ENCODE results near the gene CEND1.
"Not testable (repeated sequence)": the region's sequence is repeated elsewhere in the genome, so short reads cannot be mapped to it uniquely, and the experiment has no call there.

CEND1 gene

GRCh38 chr11:763073-763463, 26.8 kb downstream of the CEND1 start:
- DNase-seq: no peak

GRCh38 chr11:762421-763072, 27.3 kb downstream of the CEND1 start:
- DNase-seq: peak; percentile 55

DNA sequence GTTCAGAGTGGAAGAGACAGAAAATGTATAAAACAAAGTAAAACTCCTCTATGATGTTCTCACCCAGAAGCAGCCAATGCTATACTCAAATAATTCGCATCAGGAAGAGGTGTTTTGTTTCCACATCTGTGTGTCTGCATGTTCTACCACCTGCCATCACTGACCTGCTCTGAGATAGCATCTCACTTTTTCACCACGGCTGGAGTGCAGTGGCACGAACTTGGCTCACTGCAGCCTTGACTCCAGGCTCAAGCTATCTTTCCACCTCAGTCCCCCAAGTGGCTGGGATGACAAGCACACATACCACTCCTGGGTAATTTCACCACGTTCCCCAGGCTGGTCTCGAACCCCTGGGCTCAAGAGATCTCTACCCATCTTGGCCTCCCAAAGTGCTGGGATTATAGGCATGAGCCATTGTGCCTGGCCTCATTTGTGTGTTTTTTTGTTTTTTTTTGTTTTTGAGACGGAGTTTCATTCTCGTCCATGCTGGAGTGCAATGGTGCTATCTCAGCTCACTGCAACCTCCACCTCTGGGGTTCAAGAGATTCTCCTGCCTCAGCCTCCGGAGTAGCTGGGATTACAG, 28.3 kb downstream of the CEND1 start:
- DNase-seq: no peak

DNA sequence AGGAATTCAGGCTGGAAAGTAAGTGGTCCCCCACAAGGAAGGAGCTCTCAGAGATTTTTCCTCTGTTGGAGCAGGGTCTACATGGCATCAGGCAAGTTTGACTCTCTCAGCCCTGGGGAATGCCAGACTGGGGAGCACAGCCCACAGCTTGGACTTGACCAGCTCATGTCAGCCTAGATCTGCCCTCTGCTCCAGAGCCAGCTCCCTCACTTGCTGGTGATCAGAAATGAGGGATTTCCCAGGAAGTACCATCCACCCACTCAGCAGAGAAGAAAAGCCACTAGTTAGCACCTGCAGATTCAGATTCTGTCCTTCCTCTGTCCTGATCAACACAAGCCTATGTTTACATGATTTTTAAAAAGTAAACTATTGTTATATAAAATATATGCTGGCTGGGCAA, 29.7 kb downstream of the CEND1 start:
- DNase-seq: no peak

DNA sequence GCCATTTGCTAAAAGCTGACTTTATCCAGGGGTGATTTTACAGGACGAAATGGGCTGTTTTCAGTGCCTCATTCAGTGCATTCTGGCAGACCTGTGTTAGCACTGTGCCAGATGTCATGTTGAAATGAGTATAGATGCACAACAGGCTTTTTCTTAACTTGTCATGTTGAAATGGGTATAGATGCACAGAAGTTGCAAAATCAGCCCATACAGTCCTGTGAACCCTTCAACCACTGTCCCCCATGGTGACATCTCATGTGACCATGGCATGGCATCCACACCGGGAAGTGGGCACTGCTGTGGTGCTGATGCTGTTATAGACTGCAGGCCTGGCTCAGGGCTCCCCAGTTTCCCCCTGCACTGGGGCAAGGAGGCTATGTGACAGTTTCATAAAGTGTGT, 40.2 kb downstream of the CEND1 start:
- no peak for DNase-seq

- DNase-seq: no peak
Observed at GRCh38 chr11:748007-748359, 41.9 kb downstream of the CEND1 start.

- DNase-seq: peak; percentile 95
Observed at GRCh38 chr11:747158-748006, 42.5 kb downstream of the CEND1 start, which contains the start of gene TALDO1. Gene TALDO1 (plus strand): TSS chr11:747464. CDS start chr11:747482, 18 bp downstream.

DNA sequence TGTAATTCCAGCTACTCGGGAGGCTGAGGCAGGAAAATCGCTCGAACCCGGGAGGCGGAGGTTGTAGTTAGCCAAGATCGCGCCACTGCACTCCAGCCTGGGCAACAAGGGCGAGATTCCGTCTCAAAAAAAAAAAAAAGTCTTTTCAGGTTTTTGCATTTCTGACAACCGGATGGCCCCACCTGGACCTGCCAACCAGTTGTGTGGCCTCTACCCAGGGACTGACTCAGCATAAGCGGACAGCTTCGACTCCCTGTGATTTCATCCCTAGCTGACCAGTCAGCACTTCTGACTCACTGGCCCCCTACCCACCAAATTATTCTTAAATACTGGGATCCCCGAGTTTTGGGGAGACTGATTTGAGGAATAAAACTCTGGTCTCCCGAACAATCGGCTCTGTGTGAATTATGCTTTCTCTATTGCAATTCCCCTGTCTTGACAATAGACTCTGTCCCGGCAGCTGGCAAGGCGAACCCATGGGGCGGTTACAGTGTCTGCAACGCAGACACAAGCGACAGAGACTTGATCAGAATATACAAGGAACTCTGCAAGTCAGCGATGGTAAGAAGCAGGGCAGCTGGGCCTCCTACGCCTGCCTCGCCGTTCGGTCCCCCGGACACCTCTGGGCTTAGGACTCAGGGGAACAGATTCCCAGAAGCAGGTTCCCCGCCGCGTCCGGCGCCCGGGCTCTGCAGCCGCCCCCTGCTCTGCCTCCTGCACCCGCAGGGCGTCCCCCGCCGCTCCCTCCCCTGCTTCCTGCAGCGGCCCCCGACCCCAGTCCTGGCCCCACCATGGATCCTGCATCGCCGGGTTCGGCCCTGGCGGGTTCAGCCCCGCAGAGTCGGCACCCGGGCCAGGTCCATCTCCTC, 43.4 kb downstream of the CEND1 start:
- DNase-seq: no peak

- no peak for DNase-seq
Observed at GRCh38 chr11:745428-745827, 44.5 kb downstream of the CEND1 start.

GRCh38 chr11:742571-743201, 47.2 kb downstream of the CEND1 start:
- DNase-seq: no peak

DNA sequence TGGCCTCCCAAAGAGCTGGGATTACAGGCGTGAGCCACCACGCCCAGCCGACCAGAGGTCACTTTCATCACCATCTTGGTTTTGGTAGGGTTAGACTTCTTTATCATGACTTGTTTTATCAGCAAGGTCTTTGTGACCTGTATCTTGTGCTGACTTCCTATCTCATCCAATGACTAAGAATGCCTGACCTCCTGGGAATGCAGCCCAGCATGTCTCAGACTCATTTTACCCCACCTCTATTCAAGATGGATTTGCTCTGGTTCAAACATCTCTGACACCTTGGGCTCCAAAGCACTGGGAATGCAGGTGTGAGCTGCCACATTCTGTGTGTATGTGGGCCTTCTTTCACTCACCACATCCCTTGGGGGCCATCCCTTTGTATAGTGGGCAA, 47.7 kb downstream of the CEND1 start:
- no peak for DNase-seq

DNA sequence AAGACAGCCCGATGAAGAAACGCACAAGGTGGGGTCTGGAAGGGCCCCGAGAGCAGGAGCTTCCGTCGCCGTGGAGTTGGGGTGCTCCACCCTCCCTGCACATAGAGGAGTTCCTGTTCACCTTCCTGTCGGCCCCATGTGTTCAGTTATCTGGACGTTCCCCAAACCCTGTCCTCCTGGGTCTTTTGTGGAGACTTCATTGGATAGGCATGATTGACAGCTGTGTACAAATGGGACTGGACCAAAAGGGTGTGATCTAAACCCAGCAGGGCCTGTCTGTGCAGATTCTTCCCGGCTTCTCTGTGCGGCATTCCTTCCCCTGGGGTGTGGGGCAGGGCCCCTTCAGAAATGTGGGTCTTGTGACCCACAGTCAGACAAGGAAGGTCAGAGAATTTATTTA, 52.0 kb downstream of the CEND1 start:
- DNase-seq: not testable (repeated sequence)

GRCh38 chr11:737366-737765, 52.5 kb downstream of the CEND1 start:
- no peak for DNase-seq
